Measurements from ENCODE around the gene ABL2.
"Not testable (repeated sequence)": the region's sequence is repeated elsewhere in the genome, so short reads cannot be mapped to it uniquely, and the experiment has no call there.

The ABL2 gene

GRCh38 chr1:179197690-179198297 lies 31.7 kb downstream of the ABL2 start:
- TF ChIP-seq, protein P1, sequence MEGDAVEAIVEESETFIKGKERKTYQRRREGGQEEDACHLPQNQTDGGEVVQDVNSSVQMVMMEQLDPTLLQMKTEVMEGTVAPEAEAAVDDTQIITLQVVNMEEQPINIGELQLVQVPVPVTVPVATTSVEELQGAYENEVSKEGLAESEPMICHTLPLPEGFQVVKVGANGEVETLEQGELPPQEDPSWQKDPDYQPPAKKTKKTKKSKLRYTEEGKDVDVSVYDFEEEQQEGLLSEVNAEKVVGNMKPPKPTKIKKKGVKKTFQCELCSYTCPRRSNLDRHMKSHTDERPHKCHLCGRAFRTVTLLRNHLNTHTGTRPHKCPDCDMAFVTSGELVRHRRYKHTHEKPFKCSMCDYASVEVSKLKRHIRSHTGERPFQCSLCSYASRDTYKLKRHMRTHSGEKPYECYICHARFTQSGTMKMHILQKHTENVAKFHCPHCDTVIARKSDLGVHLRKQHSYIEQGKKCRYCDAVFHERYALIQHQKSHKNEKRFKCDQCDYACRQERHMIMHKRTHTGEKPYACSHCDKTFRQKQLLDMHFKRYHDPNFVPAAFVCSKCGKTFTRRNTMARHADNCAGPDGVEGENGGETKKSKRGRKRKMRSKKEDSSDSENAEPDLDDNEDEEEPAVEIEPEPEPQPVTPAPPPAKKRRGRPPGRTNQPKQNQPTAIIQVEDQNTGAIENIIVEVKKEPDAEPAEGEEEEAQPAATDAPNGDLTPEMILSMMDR (IDR thresholded peaks at IDR 0.05; ENCODE audit: low read depth, low read length, poor library complexity, severe bottlenecking), result no peak
- no peak for TF ChIP-seq EZH2phosphoT487 (IDR thresholded peaks at IDR 0.05; ENCODE audit: borderline replicate concordance, low read length)
- Histone ChIP-seq H3K4me2 (ENCODE audit: low read length) (no peak overlapping the region), H3K4me1 (ENCODE audit: control insufficient read depth, low read length) (no peaks in the 10 kb centered on the region), H3K9me2 (replicated peaks; ENCODE audit: control insufficient read depth, low read length) (no peaks in the 10 kb centered on the region), H4K20me1 (ENCODE audit: control insufficient read depth, insufficient read depth, low read depth, low read length) (no peaks in the 10 kb centered on the region), H3K9me3 (ENCODE audit: control insufficient read depth, insufficient read depth, low read length) (no peaks in the 10 kb centered on the region), H3K36me3 (ENCODE audit: control insufficient read depth, low read length) (no peaks in the 10 kb centered on the region), H3F3A (ENCODE audit: control insufficient read depth, insufficient read depth) (peaks cover 1% of the 10 kb centered on the region; the same call in 1 of the 2 replicates), H3K27me3 (ENCODE audit: control insufficient read depth, low read length) (no peaks in the 10 kb centered on the region), H3K4me3 (ENCODE audit: low read length) (no peak overlapping the region), H3K27ac (ENCODE audit: low read depth, low read length) (no peak overlapping the region), H3K79me2 (ENCODE audit: control insufficient read depth, low read length) (peaks cover 20% of the 10 kb centered on the region)

GRCh38 chr1:179195857-179196256 lies 33.6 kb downstream of the ABL2 start:
- not testable (repeated sequence) for H3F3A ChIP-seq (ENCODE audit: control insufficient read depth, insufficient read depth); H3K9me3 ChIP-seq (ENCODE audit: control insufficient read depth, insufficient read depth, low read length); H3K36me3 ChIP-seq (ENCODE audit: control insufficient read depth, low read length); H3K4me3 ChIP-seq (ENCODE audit: low read length); H3K27ac ChIP-seq (ENCODE audit: low read depth, low read length); H3K9me2 ChIP-seq (replicated peaks; ENCODE audit: control insufficient read depth, low read length); H3K4me1 ChIP-seq (ENCODE audit: control insufficient read depth, low read length); H3K4me2 ChIP-seq (ENCODE audit: low read length); H4K20me1 ChIP-seq (ENCODE audit: control insufficient read depth, insufficient read depth, low read depth, low read length); H3K27me3 ChIP-seq (ENCODE audit: control insufficient read depth, low read length)
- H3K79me2 ChIP-seq (ENCODE audit: control insufficient read depth, low read length), result peaks cover 22% of the 10 kb centered on the region

- no peak overlapping the region for H3K4me3 ChIP-seq (ENCODE audit: low read length)
- peaks cover 6% of the 10 kb centered on the region for H3K4me1 ChIP-seq (ENCODE audit: control insufficient read depth, low read length)
- TF ChIP-seq EZH2phosphoT487 (IDR thresholded peaks at IDR 0.05; ENCODE audit: borderline replicate concordance, low read length), result no peak
- no peaks in the 10 kb centered on the region for H3F3A ChIP-seq (ENCODE audit: control insufficient read depth, insufficient read depth)
- no peaks in the 10 kb centered on the region for H3K36me3 ChIP-seq (ENCODE audit: control insufficient read depth, low read length)
- H3K9me3 ChIP-seq (ENCODE audit: control insufficient read depth, insufficient read depth, low read length), result no peaks in the 10 kb centered on the region
- peaks cover 3% of the 10 kb centered on the region; the same call in 1 of the 2 replicates for H4K20me1 ChIP-seq (ENCODE audit: control insufficient read depth, insufficient read depth, low read depth, low read length)
- H3K27me3 ChIP-seq (ENCODE audit: control insufficient read depth, low read length), result no peaks in the 10 kb centered on the region
- H3K4me2 ChIP-seq (ENCODE audit: low read length), result no peak overlapping the region
- peaks cover 24% of the 10 kb centered on the region for H3K79me2 ChIP-seq (ENCODE audit: control insufficient read depth, low read length)
- no peak overlapping the region for H3K27ac ChIP-seq (ENCODE audit: low read depth, low read length)
- no peaks in the 10 kb centered on the region for H3K9me2 ChIP-seq (replicated peaks; ENCODE audit: control insufficient read depth, low read length)
Measured at GRCh38 chr1:179195376-179195775, 34.1 kb downstream of the ABL2 start.

GRCh38 chr1:179194068-179194537 lies 35.4 kb downstream of the ABL2 start:
- H3F3A ChIP-seq (ENCODE audit: control insufficient read depth, insufficient read depth), result no peaks in the 10 kb centered on the region
- H3K9me2 ChIP-seq (replicated peaks; ENCODE audit: control insufficient read depth, low read length), result no peaks in the 10 kb centered on the region
- peaks cover 3% of the 10 kb centered on the region; the same call in 1 of the 2 replicates for H4K20me1 ChIP-seq (ENCODE audit: control insufficient read depth, insufficient read depth, low read depth, low read length)
- H3K4me1 ChIP-seq (ENCODE audit: control insufficient read depth, low read length), result peaks cover 6% of the 10 kb centered on the region
- H3K79me2 ChIP-seq (ENCODE audit: control insufficient read depth, low read length), result peaks cover 28% of the 10 kb centered on the region
- no peak overlapping the region for H3K27ac ChIP-seq (ENCODE audit: low read depth, low read length)
- no peak overlapping the region for H3K4me3 ChIP-seq (ENCODE audit: low read length)
- H3K27me3 ChIP-seq (ENCODE audit: control insufficient read depth, low read length), result no peaks in the 10 kb centered on the region
- H3K9me3 ChIP-seq (ENCODE audit: control insufficient read depth, insufficient read depth, low read length), result no peaks in the 10 kb centered on the region
- no peaks in the 10 kb centered on the region for H3K36me3 ChIP-seq (ENCODE audit: control insufficient read depth, low read length)
- H3K4me2 ChIP-seq (ENCODE audit: low read length), result no peak overlapping the region
- TF ChIP-seq, protein P1 (IDR thresholded peaks at IDR 0.05; ENCODE audit: low read depth, low read length, poor library complexity, severe bottlenecking), result no peak
- no peak for TF ChIP-seq EZH2phosphoT487 (IDR thresholded peaks at IDR 0.05; ENCODE audit: borderline replicate concordance, low read length)
